ENCODE measurements around the gene ATP8B1.

ATP8B1 gene

DNA sequence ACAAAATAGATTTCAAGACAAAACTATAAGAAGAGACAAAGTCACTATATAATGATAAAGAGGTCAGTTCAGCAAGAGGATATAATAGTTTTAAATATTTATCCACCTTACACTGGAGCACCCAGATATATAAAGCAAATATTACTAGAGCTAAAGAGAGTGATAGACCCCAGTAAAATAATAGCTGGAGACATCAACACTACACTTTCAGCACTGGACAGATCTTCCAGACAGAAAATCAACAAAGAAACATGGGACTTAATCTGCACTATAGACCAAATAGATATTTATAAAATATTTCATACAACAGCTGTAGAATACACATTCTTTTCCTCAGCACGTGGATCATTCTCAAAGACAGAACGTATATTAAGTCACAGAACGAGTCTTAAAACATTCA is 86.6 kb downstream of the ATP8B1 start:
- TF ChIP-seq, protein P1, sequence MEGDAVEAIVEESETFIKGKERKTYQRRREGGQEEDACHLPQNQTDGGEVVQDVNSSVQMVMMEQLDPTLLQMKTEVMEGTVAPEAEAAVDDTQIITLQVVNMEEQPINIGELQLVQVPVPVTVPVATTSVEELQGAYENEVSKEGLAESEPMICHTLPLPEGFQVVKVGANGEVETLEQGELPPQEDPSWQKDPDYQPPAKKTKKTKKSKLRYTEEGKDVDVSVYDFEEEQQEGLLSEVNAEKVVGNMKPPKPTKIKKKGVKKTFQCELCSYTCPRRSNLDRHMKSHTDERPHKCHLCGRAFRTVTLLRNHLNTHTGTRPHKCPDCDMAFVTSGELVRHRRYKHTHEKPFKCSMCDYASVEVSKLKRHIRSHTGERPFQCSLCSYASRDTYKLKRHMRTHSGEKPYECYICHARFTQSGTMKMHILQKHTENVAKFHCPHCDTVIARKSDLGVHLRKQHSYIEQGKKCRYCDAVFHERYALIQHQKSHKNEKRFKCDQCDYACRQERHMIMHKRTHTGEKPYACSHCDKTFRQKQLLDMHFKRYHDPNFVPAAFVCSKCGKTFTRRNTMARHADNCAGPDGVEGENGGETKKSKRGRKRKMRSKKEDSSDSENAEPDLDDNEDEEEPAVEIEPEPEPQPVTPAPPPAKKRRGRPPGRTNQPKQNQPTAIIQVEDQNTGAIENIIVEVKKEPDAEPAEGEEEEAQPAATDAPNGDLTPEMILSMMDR (IDR thresholded peaks at IDR 0.05; ENCODE audit: extremely low read depth, insufficient read depth, missing control alignments), result no peak
- in situ Hi-C loops (cut with MboI; ENCODE audit: low pct_unique_long_range_greater_than_20kb, low sequenced_read_pairs, unreplicated experiment), result no loop called here
- no peak for DNase-seq (ENCODE audit: low spot score)

DNA sequence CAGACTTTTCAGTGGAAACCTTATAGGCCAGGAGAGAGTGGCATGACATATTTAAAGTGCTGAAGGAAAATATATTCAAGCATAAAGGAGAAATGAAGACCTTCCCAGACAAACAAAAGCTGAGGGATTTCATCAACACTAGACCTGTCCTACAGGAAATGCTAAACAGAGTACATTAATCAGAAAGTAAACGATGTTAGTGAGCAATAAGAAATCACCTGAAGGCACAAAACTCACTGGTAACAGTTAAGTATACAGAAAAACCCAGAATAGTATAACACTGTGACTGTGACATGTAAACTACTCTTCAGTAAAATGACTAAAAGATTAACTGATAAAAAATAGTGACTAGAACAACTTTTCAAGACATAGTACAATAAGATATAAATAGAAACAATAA is 87.4 kb downstream of the ATP8B1 start:
- TF ChIP-seq, protein P1 (IDR thresholded peaks at IDR 0.05; ENCODE audit: extremely low read depth, insufficient read depth, missing control alignments), result no peak
- in situ Hi-C loops (cut with MboI; ENCODE audit: low pct_unique_long_range_greater_than_20kb, low sequenced_read_pairs, unreplicated experiment), result no loop called here
- DNase-seq (ENCODE audit: low spot score), result no peak

DNA sequence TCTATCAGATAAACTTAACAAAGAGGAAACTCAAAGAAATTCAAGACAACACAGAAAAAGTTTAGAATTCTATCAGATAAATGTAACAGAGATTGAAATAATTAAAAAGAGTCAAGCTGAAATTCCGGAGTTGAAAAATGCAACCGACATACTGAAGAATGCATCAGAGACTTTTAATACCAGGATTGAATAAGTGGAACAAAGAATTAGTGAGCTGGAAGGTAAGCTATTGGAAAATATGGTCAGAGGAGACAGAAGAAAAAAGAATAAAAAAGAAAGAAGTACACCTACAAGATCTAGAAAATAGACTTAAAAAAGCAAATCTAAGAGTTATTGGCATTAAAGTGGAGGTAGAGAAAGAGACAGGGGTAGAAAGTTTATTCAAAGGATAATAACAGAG is 88.0 kb downstream of the ATP8B1 start:
- in situ Hi-C loops (cut with MboI; ENCODE audit: low pct_unique_long_range_greater_than_20kb, low sequenced_read_pairs, unreplicated experiment), result no loop called here
- TF ChIP-seq, protein P1 (IDR thresholded peaks at IDR 0.05; ENCODE audit: extremely low read depth, insufficient read depth, missing control alignments), result no peak
- DNase-seq (ENCODE audit: low spot score), result no peak

DNA sequence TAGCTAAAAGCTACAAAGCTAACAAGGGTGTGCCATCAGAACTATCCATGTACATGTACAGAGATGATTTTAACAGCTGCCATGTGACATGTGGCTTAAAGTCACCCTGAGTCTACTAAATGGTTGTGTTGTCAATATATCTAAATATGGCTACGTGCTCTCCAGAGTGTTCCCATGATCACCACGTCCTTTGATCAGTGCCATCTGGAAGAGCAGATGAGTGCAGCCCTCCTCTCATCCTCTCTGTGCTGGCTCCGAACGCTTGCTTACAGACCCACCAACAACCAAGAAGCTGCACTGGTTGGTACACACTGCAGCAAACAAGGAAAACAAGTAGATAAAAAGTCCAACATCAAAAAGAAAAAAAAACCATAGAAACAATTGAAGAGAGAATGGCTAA is 92.9 kb downstream of the ATP8B1 start:
- in situ Hi-C loops (cut with MboI; ENCODE audit: low pct_unique_long_range_greater_than_20kb, low sequenced_read_pairs, unreplicated experiment), result no loop called here
- TF ChIP-seq, protein P1 (IDR thresholded peaks at IDR 0.05; ENCODE audit: extremely low read depth, insufficient read depth, missing control alignments), result no peak
- no peak for DNase-seq (ENCODE audit: low spot score)

DNA sequence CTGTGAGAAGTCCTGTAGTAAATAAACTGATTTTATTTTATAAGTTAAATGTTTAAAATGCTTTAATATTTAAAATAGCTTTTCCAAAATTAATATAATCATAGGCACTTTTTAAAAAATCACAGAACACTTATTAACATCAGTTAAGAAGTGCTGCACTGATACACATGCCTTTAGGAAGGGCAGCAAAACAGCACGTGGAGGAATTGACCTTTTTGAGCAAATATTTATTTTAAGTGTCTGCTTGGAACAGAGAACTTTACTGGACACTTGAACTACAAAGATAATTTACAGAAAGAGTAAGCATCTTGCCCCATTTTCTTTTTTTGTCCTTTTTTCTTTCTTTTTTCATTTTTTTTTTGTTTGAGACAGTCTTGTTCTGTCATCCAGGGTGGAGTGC is 93.8 kb downstream of the ATP8B1 start:
- in situ Hi-C loops (cut with MboI; ENCODE audit: low pct_unique_long_range_greater_than_20kb, low sequenced_read_pairs, unreplicated experiment), result no loop called here
- DNase-seq (ENCODE audit: low spot score), result no peak
- TF ChIP-seq, protein P1 (IDR thresholded peaks at IDR 0.05; ENCODE audit: extremely low read depth, insufficient read depth, missing control alignments), result no peak

DNA sequence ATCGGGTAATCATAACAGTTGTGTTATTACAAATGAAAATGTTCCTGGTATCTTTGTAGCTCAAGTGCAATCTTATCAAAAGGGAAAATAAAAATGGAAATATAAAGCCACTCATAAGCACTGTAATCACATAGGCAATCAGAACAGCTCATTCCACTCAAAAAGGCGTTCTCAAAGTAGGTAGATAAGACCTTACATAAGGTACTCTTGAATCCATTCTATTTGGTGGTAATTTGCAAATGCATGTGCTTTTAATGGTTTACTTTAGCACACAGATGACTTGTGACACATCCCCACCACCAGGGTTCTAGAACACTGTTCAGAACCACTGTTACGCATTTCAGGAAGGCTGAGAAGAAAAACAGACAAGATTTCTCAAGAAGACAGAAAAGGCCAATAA is 94.8 kb downstream of the ATP8B1 start:
- TF ChIP-seq, protein P1 (IDR thresholded peaks at IDR 0.05; ENCODE audit: extremely low read depth, insufficient read depth, missing control alignments), result no peak
- no peak for DNase-seq (ENCODE audit: low spot score)
- in situ Hi-C loops (cut with MboI; ENCODE audit: low pct_unique_long_range_greater_than_20kb, low sequenced_read_pairs, unreplicated experiment), result no loop called here

All from GM13977 (cell line).